ENCODE measurements around the gene RPL37.

DNA sequence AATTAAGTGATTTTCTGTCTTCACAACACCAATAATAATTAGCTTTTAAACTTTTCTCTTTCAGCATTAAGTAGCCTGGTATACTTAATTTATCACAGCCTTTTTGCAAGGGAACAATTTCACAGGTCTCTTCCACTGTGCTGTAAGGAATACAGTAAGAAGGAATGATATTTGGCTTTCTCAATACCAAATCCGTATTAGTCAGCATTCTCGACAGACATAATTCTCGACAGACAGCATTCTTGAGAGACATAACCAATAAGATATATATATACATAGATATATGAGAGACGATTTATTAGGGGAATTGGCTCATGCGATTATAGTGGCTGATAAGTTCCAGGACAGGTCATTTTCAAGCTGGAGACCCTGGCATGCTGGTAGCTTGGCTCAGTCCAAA, 54.8 kb downstream of the RPL37 start:
- TF ChIP-seq EP300 (IDR thresholded peaks at IDR 0.05) (no peak), CTCF (IDR thresholded peaks at IDR 0.05) (no peak)
